Measurements from ENCODE around the gene DDX21. TPM values are rescaled to one million over a fixed set of nuclear protein-coding genes. Genes with fewer than 3 reads are reported as not detected.
A peak's percentile ranks its signal among the peaks of the same experiment; 100 is the strongest.
"Not testable (repeated sequence)": the region's sequence is repeated elsewhere in the genome, so short reads cannot be mapped to it uniquely, and the experiment has no call there.

The DDX21 gene
- 50.7 TPM for total RNA-seq

- DNase-seq = peak; percentile 92
Measured at GRCh38 chr10:68955832-68956532, at the start of gene DDX21. TSS of gene DDX21 (plus strand) at chr10:68956170. CDS start at chr10:68956226, 56 bp downstream.

GRCh38 chr10:68924593-68924992 lies 31.4 kb upstream of the DDX21 start:
- DNase-seq = no peak

- no peak for DNase-seq
Measured at GRCh38 chr10:68925489-68925888, 30.5 kb upstream of the DDX21 start.

GRCh38 chr10:68929157-68929556 lies 26.8 kb upstream of the DDX21 start:
- DNase-seq = not testable (repeated sequence)

GRCh38 chr10:68929888-68930287 lies 26.1 kb upstream of the DDX21 start:
- not testable (repeated sequence) for DNase-seq

GRCh38 chr10:68932860-68933259 lies 23.1 kb upstream of the DDX21 start:
- not testable (repeated sequence) for DNase-seq

- DNase-seq = no peak
Measured at GRCh38 chr10:68934994-68935393, 21.0 kb upstream of the DDX21 start.

GRCh38 chr10:68938117-68938516 lies 17.9 kb upstream of the DDX21 start:
- no peak for DNase-seq

GRCh38 chr10:68938884-68939283 lies 17.1 kb upstream of the DDX21 start:
- no peak for DNase-seq

GRCh38 chr10:68940917-68941316 lies 15.1 kb upstream of the DDX21 start:
- DNase-seq = not testable (repeated sequence)

- DNase-seq = no peak
Measured at GRCh38 chr10:68950598-68950997, 5.4 kb upstream of the DDX21 start.

- no peak for DNase-seq
Measured at GRCh38 chr10:68954904-68955303, 1.1 kb upstream of the DDX21 start.

GRCh38 chr10:68955355-68955831 lies 577 bp upstream of the DDX21 start:
- peak; percentile 52 for DNase-seq

- no peak for DNase-seq
Measured at GRCh38 chr10:68957284-68957615, 1.3 kb downstream of the DDX21 start.

- DNase-seq = no peak
Measured at GRCh38 chr10:68957654-68958053, 1.7 kb downstream of the DDX21 start.

- no peak for DNase-seq
Measured at GRCh38 chr10:68959695-68960527, 3.9 kb downstream of the DDX21 start.

GRCh38 chr10:68963151-68963550 lies 7.2 kb downstream of the DDX21 start:
- no peak for DNase-seq

- no peak for DNase-seq
Measured at GRCh38 chr10:68973975-68974374, 18.0 kb downstream of the DDX21 start.

GRCh38 chr10:68975936-68976473 lies 20.0 kb downstream of the DDX21 start:
- DNase-seq = not testable (repeated sequence)

GRCh38 chr10:68979738-68980137 lies 23.8 kb downstream of the DDX21 start:
- DNase-seq = not testable (repeated sequence)

GRCh38 chr10:68981074-68981473 lies 25.1 kb downstream of the DDX21 start:
- DNase-seq = no peak

- no peak for DNase-seq
Measured at GRCh38 chr10:68982389-68982788, 26.4 kb downstream of the DDX21 start.

- no peak for DNase-seq
Measured at GRCh38 chr10:68987611-68988010, 31.6 kb downstream of the DDX21 start.
